GM18951 (cell line): ENCODE measurements around the gene CSRP2.

Experiments
- POLR2A ChIP-seq: IDR thresholded peaks from 4 replicates; pipeline ENCODE4 v1.6.1; 2011; ENCODE audit warnings: mild to moderate bottlenecking; ENCODE audit not compliant: insufficient read length, insufficient read depth; ENCODE audit errors: extremely low read depth
- in situ Hi-C: fragments of 300-500 bp; cut with MboI; formaldehyde crosslinking; loops from one replicate; pipeline ENCODE4 v1.12.0; 2022; ENCODE audit warnings: low sequenced_read_pairs, mixed read lengths, inconsistent platforms; ENCODE audit not compliant: unreplicated experiment

CSRP2 gene

DNA sequence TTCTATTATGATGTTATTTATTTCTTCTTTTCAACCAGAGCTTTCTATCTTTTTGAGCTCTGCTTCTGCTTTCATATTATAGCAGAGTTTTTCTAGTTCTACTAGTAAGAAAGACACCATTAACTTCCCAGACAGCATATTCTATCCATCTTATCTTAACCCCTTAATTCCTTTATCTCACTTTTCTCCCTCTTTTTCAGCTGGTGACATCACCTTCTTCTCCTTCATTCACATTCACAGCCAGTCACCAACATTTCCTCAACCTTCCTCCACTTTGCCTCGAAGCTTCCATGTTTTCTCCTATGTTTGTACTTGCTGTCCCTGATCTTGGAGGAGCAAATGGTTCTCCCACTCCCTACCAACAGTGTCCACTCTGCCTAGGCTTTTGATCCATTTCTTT lies 3.5 kb upstream of the CSRP2 start:
- in situ Hi-C loops: no loop called here
- no peak for TF ChIP-seq POLR2A

DNA sequence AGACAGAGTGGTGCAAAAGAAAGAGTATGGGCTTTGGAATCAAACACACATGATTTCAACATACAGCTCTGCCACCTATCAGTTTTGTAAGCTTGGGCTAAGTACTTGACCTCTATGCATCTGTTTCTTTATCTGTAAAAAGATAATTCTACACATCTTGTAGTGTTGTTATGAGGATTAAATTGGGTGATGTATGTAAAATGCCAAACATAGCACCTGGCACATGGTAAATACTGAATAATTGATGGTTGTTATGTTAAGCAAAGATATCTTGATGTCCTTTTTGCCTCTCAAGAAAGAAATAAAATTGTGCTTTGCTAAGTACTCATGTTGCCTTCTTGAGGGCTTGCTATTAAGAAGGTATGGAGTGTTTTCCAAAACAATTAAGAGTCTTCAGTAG lies 2.3 kb upstream of the CSRP2 start:
- in situ Hi-C loops: no loop called here
- no peak for TF ChIP-seq POLR2A

DNA sequence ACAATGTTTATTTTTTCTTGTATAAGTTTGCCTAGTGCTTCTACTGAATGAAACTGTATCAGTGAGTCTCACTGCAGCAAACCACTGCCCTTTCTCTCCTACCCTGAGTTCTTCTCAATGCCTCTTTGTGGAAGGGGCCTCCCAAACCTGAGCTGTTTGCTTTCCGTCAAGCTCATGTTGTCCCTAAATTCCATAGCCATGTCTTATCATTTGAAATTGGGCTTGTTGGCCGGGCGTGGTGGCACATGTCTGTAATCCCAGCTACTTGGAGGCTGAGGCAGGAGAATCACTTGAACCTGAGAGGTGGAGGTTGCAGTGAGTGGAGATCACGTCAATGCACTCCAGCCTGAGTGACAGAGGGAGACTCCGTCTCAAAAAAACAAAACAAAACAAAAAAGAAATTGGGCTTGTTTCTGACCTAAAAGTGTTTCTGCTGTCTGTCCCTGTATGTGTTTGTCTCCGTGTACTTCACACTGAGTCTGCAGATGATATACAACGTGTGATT lies 1.8 kb upstream of the CSRP2 start:
- TF ChIP-seq POLR2A: no peak
- in situ Hi-C loops: no loop called here

DNA sequence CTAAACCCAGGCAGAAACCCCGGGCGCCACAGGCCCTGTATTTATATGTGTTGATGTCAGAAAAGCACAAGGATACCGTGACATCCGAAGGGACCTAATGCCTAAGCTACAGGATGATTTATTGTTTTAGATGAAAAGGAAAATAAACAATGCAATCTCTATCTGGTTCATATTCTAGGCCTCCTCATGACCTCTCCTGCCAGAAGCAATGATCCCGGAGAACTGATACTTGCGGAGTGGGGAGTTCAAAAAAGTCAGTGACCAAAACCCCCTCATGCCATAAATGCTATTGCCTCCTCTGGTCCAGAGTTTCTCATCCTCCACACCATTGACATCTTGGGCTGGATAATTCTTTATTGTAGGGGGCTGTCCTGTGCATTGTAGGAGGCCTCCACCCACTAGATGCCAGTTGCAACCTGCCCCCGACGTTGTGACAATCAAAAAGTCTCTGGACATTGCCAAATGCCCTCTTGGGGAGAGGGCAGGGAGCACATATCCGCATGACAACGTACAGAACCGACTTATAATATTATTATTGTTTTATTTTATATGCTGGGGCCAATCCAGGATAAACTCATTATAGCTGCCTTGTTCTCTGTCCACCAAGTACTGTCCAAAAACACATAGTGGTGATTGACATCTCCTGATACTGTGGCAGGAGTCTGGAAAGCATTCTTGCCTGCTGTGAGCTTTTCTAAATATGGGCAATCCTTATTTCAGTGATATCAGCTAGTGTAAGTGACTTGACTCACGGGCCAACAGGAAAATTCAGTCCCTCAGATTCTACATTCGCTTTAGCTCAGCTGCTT lies 1.1 kb upstream of the CSRP2 start:
- in situ Hi-C loops: no loop called here
- TF ChIP-seq POLR2A: no peak

DNA sequence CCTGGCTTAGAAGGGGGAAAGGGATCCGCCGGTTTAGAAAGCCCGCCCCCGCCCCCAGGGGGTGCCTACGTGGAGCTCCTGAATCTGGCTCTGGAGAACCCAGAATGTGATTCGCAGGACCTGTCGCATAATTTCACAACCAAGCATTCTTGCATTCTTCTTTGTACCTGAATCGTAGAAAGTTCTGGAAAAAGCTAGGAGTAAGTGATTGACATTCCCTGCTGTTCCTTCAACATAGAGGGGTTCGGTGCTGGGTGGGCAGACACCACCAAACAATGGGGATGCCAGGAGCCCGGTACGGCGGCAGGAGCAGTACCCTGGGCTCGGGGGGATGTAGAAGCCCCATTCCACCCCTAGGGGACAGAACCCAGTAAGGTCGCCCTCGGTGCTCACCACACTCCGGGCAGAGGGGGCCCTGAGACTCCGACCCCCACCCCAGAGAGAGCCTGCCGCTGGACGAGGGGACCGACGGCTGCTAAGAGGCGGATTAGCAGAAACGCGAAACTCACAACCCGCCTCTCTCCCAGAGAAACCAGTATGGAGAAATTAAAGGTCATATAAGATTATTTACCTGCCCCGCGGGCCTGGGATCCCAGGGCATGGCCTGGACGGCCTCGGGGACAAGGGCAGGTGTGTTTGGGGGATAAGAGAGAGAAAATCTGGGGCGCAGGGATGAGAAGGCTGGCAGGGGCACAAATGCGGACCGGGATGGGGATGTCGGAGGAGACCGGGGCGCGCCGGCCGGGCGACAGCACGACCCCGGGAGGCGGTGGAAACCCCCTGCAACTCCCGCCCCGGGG lies 520 bp downstream of the CSRP2 start:
- TF ChIP-seq POLR2A: no peak
- in situ Hi-C loops: no loop called here

DNA sequence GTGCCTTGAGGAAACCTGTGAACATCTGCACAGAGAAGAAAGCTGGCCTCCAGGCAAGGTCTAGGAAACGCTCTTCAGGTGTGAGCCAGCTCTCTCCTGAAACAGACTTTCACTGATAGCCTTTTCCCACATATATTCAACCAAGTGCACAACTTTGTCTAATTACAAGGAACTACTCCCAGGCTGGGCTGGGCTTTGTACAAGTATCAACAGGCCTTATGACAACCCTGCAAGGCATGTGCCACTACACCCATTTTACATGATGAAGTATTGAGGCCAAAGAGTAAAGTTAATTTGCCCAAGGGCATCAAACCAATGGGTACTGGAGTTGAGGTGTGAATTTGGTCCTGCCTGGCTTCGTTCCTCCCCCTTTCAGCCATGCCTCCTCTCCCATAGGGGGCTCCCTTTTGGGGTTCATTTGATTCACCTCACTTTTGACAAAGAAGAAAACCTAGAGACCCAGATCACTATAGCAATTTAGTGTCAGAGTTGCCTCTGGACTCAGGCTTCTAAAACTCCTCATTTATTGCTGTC lies 2.1 kb downstream of the CSRP2 start:
- in situ Hi-C loops: no loop called here
- TF ChIP-seq POLR2A: no peak

DNA sequence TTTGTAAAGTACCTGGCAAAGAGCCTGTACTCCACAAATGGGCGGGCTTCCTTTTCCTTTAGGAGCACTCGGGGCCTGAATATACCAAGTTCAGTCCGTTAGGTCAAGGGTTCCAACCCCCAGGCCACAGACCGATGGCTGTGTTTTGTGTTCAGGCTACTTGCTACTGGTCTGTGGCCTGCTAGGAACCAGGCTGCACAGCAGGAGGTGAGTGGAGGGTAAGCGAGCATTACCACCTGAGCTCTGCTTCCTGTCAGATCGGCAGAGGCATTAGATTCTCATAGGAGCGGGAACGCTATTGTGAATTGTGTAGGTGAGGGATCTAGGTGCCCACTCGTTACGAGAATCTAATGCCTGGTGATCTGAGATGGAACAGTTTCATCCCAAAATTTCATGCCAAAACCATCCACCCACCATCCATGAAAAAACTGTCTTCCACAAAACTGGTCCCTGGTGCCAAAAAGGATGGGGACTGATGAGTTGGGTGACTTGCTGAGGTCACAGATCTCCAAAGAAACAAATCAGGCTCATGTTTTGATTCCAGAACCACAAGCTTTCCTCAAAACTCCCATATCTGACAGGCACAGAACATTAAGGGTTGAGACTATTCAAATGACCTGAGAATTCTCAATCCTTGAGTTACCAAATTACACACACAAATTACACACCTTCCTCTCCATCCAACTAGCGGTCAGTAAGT lies 4.2 kb downstream of the CSRP2 start:
- in situ Hi-C loops: no loop called here
- TF ChIP-seq POLR2A: no peak

DNA sequence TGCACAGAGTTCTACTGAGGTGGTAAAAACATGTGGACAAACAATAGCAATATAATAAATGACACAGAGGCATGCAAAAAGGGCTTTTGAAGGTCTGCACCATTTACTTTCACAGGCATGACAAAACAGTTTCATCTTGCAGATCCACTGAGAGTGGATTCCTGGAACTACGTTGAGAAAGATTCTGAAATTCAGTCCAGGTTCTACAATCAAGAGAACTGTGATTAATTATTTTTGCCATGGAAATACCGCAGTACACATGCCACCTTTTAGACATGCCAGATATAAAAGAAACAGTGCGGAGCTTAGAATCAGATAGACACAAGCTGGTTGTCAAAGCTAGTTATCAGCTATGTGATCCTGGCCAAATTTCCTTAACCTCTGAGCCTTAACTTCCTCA lies 4.8 kb downstream of the CSRP2 start:
- in situ Hi-C loops: no loop called here
- no peak for TF ChIP-seq POLR2A

DNA sequence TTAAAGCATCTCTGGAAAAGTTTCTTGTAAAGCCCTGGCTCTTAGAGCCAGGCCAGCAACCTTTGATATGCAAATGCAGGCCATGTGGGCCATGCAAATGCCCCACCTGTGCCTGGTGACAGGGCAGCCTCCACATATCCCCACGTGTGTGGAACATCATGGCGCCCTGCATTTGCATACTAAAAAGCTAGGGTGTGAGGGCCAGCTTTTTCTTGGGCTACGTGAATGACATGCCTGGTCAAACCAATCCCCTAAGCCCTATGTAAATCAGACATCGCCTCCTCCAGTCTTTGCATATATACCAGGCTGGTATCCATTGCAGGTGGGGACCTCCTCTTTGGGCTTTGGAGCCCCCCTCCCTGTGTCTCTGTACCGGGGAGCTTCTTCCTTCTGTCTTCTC lies 6.4 kb downstream of the CSRP2 start:
- in situ Hi-C loops: no loop called here
- no peak for TF ChIP-seq POLR2A

DNA sequence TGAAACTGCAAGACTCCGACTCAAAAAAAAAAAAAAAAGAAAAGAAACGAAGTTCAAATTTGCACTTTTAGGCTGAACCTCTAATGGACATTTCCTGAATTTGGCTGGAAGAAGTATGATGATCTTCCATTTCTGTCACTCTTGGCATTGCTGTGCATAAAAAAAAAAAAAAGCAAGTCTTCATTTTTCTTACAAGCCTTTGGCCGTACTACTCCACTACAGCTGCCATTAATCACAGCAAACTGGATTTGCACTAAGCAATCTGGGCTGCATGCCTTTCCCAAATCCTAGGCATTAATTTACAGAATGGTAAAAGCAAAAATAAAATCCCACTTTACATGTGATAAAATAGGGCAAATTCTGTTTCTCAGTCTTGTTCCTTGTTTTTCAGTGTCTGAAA lies 7.1 kb downstream of the CSRP2 start:
- no peak for TF ChIP-seq POLR2A
- in situ Hi-C loops: no loop called here

DNA sequence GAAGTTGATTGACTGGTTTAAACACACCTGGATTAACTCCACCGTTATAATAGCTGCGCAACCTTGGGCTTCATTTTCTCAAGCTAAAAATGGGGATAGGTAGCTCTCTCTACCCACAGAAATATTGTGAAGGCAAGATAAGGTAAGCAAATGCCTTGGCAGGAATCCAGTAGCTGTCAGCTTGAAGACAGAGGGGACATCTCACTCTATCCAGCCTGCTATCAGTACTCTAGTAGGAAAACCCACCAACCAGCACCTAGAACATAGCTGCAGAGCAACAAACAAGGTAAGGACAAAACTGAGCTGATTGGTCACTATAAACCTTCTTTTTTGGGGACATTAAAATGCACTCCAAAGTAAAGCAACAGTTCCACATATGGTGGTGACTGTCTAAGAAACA lies 7.7 kb downstream of the CSRP2 start:
- in situ Hi-C loops: no loop called here
- no peak for TF ChIP-seq POLR2A

DNA sequence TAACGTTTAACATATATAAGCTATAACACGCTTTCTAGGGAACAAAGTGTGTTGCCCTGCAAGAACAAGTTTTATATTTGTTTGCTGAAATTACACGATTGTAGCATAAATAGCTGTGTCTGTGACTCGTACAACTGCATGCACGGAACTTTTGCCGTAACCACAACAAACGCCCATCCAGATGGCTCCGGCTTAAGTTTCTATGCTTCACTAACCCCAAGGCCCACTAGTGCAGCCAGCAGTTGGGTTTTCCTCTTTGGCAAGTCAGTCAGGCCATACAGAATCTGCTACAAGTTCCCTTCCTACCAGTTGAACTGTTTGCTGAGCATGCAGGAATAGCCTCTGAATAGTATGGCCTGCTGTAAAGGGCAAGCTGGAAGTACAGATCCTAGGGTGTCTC lies 12.1 kb downstream of the CSRP2 start:
- TF ChIP-seq POLR2A: no peak
- in situ Hi-C loops: no loop called here

DNA sequence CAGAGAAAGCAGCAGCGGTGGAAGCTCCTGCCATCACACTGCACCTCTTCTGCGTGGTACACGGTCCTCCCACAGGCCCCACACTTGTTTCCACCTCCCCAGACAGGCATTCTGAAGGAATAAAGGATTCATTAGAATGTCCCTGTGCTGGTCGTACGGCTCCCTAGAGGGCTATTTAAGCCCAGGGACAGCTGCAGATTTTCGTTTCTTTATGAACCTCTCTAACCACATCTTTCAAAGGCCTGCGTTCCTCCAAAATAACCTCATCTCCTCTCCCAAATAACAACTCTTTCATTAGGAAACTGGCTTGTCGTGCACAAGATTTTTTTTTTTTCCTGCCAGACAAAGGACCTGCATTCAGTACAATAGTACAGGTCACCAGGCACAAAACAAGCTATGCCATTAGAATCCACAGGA lies 12.7 kb downstream of the CSRP2 start:
- in situ Hi-C loops: no loop called here
- TF ChIP-seq POLR2A: no peak
